Uterus (tissue), 4 donors: ENCODE data around the gene LYSMD3. TPM values are rescaled to one million over a fixed set of nuclear protein-coding genes. Genes with fewer than 3 reads are reported as not detected.

Experiments
- DNase-seq, 2 donors: peaks; one replicate each; pipeline ENCODE4 v3.0.0-alpha.2; 2019 to 2020
- H3K27ac ChIP-seq, 2 donors: fragments of 200-600 bp; sonication (generic); 1 replicate in 1 of 2; 2 replicates in 1 of 2; pipeline ENCODE4 v1.5.1; 2016 to 2018
- H3K27me3 ChIP-seq, 2 donors: fragments of 200-600 bp; sonication (generic); one replicate each; pipeline ENCODE4 v1.5.1; 2018 to 2019; ENCODE audit warnings: control low read depth in 1 of 2
- H3K36me3 ChIP-seq, 2 donors: fragments of 200-600 bp; sonication (generic); one replicate each; pipeline ENCODE4 v1.5.1; 2019; ENCODE audit warnings: control low read depth in 1 of 2
- H3K4me1 ChIP-seq, 2 donors: fragments of 200-600 bp; sonication (generic); one replicate each; pipeline ENCODE4 v1.5.1; 2018 to 2019; ENCODE audit warnings: control low read depth in 1 of 2
- H3K4me3 ChIP-seq, 2 donors: fragments of 200-600 bp; sonication (generic); 1 replicate in 1 of 2; 2 replicates in 1 of 2; pipeline ENCODE4 v1.5.1; 2018 to 2019; ENCODE audit warnings: mild to moderate bottlenecking in 1 of 2
- H3K9me3 ChIP-seq, 2 donors: fragments of 200-600 bp; sonication (generic); one replicate each; pipeline ENCODE4 v1.5.1; 2019; ENCODE audit warnings: control low read depth in 1 of 2
- CTCF ChIP-seq, 4 experiments: fragments of 200-600 bp in 2 of 4; fragments of 450-650 bp in 2 of 4; sonication (generic) in 2 of 4; IDR thresholded peaks; one replicate each; pipeline ENCODE4 v1.5.1; 2016 to 2019; ENCODE audit warnings: antibody characterized with exemption in 4 of 4, mild to moderate bottlenecking in 2 of 4, moderate library complexity in 1 of 4
- POLR2A ChIP-seq, 2 donors: fragments of 450-650 bp; IDR thresholded peaks; one replicate each; pipeline ENCODE4 v1.6.1; 2016; ENCODE audit warnings: antibody characterized with exemption in 2 of 2, mild to moderate bottlenecking in 1 of 2, moderate library complexity in 1 of 2
- intact Hi-C: fragments of 100-400 bp; cut with DNase I; formaldehyde crosslinking; loops from one replicate; pipeline ENCODE4 v1.15.1; 2023; ENCODE audit warnings: low total_unique reads
- total RNA-seq, 4 donors: library from RNA; depleted of rRNA in 3 of 4; stranded (reverse); fragments of >200 nt in 3 of 4; gene quantifications; one replicate each; pipeline versions ENCODE4 v1.1.0 to v1.2.4, GENCODE V29; 2014 to 2023
- donor health status: DM: yes; HTN: yes; CAD: no.

Gene LYSMD3
- total RNA-seq, 4 donors from 2014 or later = 11.5 to 50.3 (median 26.9) TPM

GRCh38 chr5:90528601-90529193, 687 bp downstream of the LYSMD3 start:
- no peaks in the 10 kb centered on the region for H3K27me3 ChIP-seq
- no peaks in the 10 kb centered on the region for H3K9me3 ChIP-seq
- no peaks in the 10 kb centered on the region for H3K36me3 ChIP-seq
- peak in 1 of 2 donors; percentile 15 for DNase-seq
- peaks cover 0 to 3% of the 10 kb centered on the region in 2 donors for H3K4me1 ChIP-seq
- intact Hi-C loops = no loop called here
- peak overlapping the region; percentile 89 to 99 for H3K4me3 ChIP-seq
- H3K27ac ChIP-seq = peak overlapping the region; percentile 96 to 97
- TF ChIP-seq POLR2A (IDR thresholded peaks at IDR 0.05) = no peak
- no peak for TF ChIP-seq CTCF (IDR thresholded peaks at IDR 0.05)

GRCh38 chr5:90519081-90519480, 10.3 kb downstream of the LYSMD3 start:
- H3K36me3 ChIP-seq = no peaks in the 10 kb centered on the region
- TF ChIP-seq CTCF (IDR thresholded peaks at IDR 0.05) = no peak
- no peak for TF ChIP-seq POLR2A (IDR thresholded peaks at IDR 0.05)
- no peak overlapping the region for H3K4me3 ChIP-seq
- intact Hi-C loops = no loop called here
- no peaks in the 10 kb centered on the region for H3K9me3 ChIP-seq
- no peaks in the 10 kb centered on the region for H3K4me1 ChIP-seq
- no peaks in the 10 kb centered on the region for H3K27me3 ChIP-seq
- H3K27ac ChIP-seq = no peak overlapping the region
- no peak for DNase-seq

GRCh38 chr5:90518661-90519060, 10.7 kb downstream of the LYSMD3 start:
- H3K4me3 ChIP-seq = no peak overlapping the region
- intact Hi-C loops = no loop called here
- no peak for DNase-seq
- no peaks in the 10 kb centered on the region for H3K27me3 ChIP-seq
- no peaks in the 10 kb centered on the region for H3K9me3 ChIP-seq
- no peaks in the 10 kb centered on the region for H3K36me3 ChIP-seq
- no peaks in the 10 kb centered on the region for H3K4me1 ChIP-seq
- H3K27ac ChIP-seq = no peak overlapping the region
- no peak for TF ChIP-seq POLR2A (IDR thresholded peaks at IDR 0.05)

GRCh38 chr5:90514520-90514919, 14.9 kb downstream of the LYSMD3 start:
- intact Hi-C loops = no loop called here
- TF ChIP-seq POLR2A (IDR thresholded peaks at IDR 0.05) (no peak), CTCF (IDR thresholded peaks at IDR 0.05) (no peak)
- H3K9me3 ChIP-seq = no peaks in the 10 kb centered on the region
- no peaks in the 10 kb centered on the region for H3K36me3 ChIP-seq
- no peak overlapping the region for H3K27ac ChIP-seq
- no peak for DNase-seq
- H3K4me1 ChIP-seq = no peaks in the 10 kb centered on the region
- H3K4me3 ChIP-seq = no peak overlapping the region
- H3K27me3 ChIP-seq = no peaks in the 10 kb centered on the region

- no peaks in the 10 kb centered on the region for H3K9me3 ChIP-seq
Measured at GRCh38 chr5:90510438-90510837, 18.9 kb downstream of the LYSMD3 start.

More at GRCh38 chr5:90510438-90510837, 18.9 kb downstream of the LYSMD3 start:
- Histone ChIP-seq H3K4me1 (no peaks in the 10 kb centered on the region), H3K27me3 (no peaks in the 10 kb centered on the region), H3K27ac (no peak overlapping the region), H3K4me3 (no peak overlapping the region), H3K36me3 (no peaks in the 10 kb centered on the region)
- intact Hi-C loops = no loop called here
- TF ChIP-seq CTCF (IDR thresholded peaks at IDR 0.05) = no peak
- no peak for TF ChIP-seq POLR2A (IDR thresholded peaks at IDR 0.05)
- DNase-seq = no peak
